B cell (primary cell): ENCODE measurements around the gene SLF2. TPM values are rescaled to one million over a fixed set of nuclear protein-coding genes. Genes with fewer than 3 reads are reported as not detected.

Source experiments
- ATAC-seq: fragments of 200-7000 bp; cut with Tn5 transposase; one replicate; pipeline ENCODE4 v1.10.0; 2021; ENCODE audit warnings: low read depth, mild to moderate bottlenecking, moderate number of reproducible peaks, moderate library complexity
- CTCF ChIA-PET: fragments of 350-600 bp; sonication (Branson Sonifier 250); formaldehyde crosslinking; loops from one replicate; lab custom pipeline; 2021; ENCODE audit warnings: antibody characterized with exemption, inconsistent platforms; lab: Charles Lee
- POLR2A ChIA-PET: fragments of 350-600 bp; sonication (Branson Sonifier 250); formaldehyde crosslinking; loops from one replicate; lab custom pipeline; 2021; ENCODE audit warnings: antibody characterized with exemption; lab: Charles Lee
- DNase-seq: peaks from one replicate; pipeline ENCODE4 v3.0.0; 2013
- H2AFZ ChIP-seq: 2 replicates; pipeline ENCODE4 v1.6.1; 2012; ENCODE audit warnings: mild to moderate bottlenecking, low read depth, low read length; ENCODE audit not compliant: insufficient read depth, poor library complexity, severe bottlenecking
- H3K27ac ChIP-seq, 2 donors: 1 replicate in 1 of 2; 2 replicates in 1 of 2; pipeline ENCODE4 v1.5.1; 2012 to 2013; ENCODE audit warnings: low read length in 2 of 2, mild to moderate bottlenecking in 2 of 2, moderate library complexity in 1 of 2
- H3K27me3 ChIP-seq, 4 experiments: fragments of 200-600 bp in 1 of 4; sonication (generic) in 1 of 4; replicated peaks in 1 of 4; 1 replicate in 2 of 4; 2 replicates in 2 of 4; pipeline versions ENCODE4 v1.6.1 to v1.7.0; 2013 to 2016; ENCODE audit warnings: low read length in 3 of 4, mild to moderate bottlenecking in 2 of 4, mixed read lengths in 1 of 4, moderate library complexity in 1 of 4; ENCODE audit not compliant: insufficient read depth in 4 of 4, control insufficient read depth in 3 of 4; ENCODE audit errors: control extremely low read depth in 1 of 4
- H3K36me3 ChIP-seq, 2 experiments: replicated peaks in 1 of 2; 1 replicate in 1 of 2; 2 replicates in 1 of 2; pipeline versions ENCODE4 v1.6.1 to v1.7.1; 2013; ENCODE audit warnings: low read length in 1 of 2; ENCODE audit not compliant: insufficient read depth in 2 of 2, control insufficient read depth in 1 of 2; ENCODE audit errors: control extremely low read depth in 1 of 2, extremely low read depth in 1 of 2
- H3K4me1 ChIP-seq, 2 donors: fragments of 200-600 bp in 1 of 2; sonication (generic) in 1 of 2; 1 replicate in 1 of 2; 2 replicates in 1 of 2; pipeline versions ENCODE4 v1.5.1 to v1.6.1; 2013 to 2017; ENCODE audit warnings: low read length in 2 of 2; ENCODE audit not compliant: control insufficient read depth in 2 of 2, insufficient read depth in 2 of 2
- H3K4me2 ChIP-seq: replicated peaks from 2 replicates; pipeline ENCODE3; 2012; ENCODE audit warnings: mild to moderate bottlenecking, low read depth, low read length; ENCODE audit not compliant: poor library complexity, severe bottlenecking
- H3K4me3 ChIP-seq, 5 experiments: fragments of 200-600 bp in 1 of 5; sonication (generic) in 1 of 5; 1 replicate in 3 of 5; 2 replicates in 2 of 5; pipeline versions ENCODE4 v1.5.1 to v1.7.0; 2011 to 2016; ENCODE audit warnings: low read length in 4 of 5, mild to moderate bottlenecking in 4 of 5, low read depth in 2 of 5, control low read depth in 1 of 5, moderate library complexity in 1 of 5; ENCODE audit not compliant: insufficient read depth in 1 of 5; ENCODE audit errors: control extremely low read depth in 1 of 5, extremely low read depth in 1 of 5
- H3K79me2 ChIP-seq: fragments of 200-600 bp; sonication (generic); one replicate; pipeline ENCODE4 v1.6.0; 2016; ENCODE audit warnings: low read length; ENCODE audit not compliant: control insufficient read depth, insufficient read depth
- H3K9ac ChIP-seq: fragments of 200-600 bp; sonication (generic); 2 replicates; pipeline ENCODE4 v1.6.1; 2017; ENCODE audit warnings: mild to moderate bottlenecking, low read length, moderate library complexity
- H3K9me3 ChIP-seq, 3 donors: one replicate each; pipeline versions ENCODE4 v1.6.1 to v1.7.1; 2013; ENCODE audit warnings: low read length in 2 of 3; ENCODE audit not compliant: control insufficient read depth in 2 of 3, insufficient read depth in 1 of 3; ENCODE audit errors: control extremely low read depth in 1 of 3
- H4K20me1 ChIP-seq: 2 replicates; pipeline ENCODE4 v1.6.0; 2012; ENCODE audit warnings: mild to moderate bottlenecking, low read length; ENCODE audit not compliant: insufficient read depth, control insufficient read depth, poor library complexity, severe bottlenecking
- H3K27ac Mint-ChIP-seq: one replicate; pipeline ENCODE4 v1.8.0; 2021; ENCODE audit warnings: mixed read lengths
- H3K27me3 Mint-ChIP-seq: one replicate; pipeline ENCODE4 v1.8.0; 2021; ENCODE audit warnings: mixed read lengths
- H3K4me1 Mint-ChIP-seq: one replicate; pipeline ENCODE4 v1.8.0; 2021; ENCODE audit warnings: mixed read lengths
- H3K4me3 Mint-ChIP-seq: one replicate; pipeline ENCODE4 v1.8.0; 2021; ENCODE audit warnings: mixed read lengths
- H3K9me3 Mint-ChIP-seq: one replicate; pipeline ENCODE4 v1.8.0; 2022; ENCODE audit warnings: mixed read lengths; ENCODE audit not compliant: insufficient read depth
- EZH2 ChIP-seq: IDR thresholded peaks from 2 replicates; pipeline ENCODE4 v1.6.1; 2012; ENCODE audit warnings: borderline replicate concordance, low read depth, mild to moderate bottlenecking, moderate library complexity, low read length; ENCODE audit not compliant: insufficient read depth, poor library complexity, severe bottlenecking
- WGBS: methylation state at CpG from one replicate; pipeline ENCODE4 v1.1.5; 2013; ENCODE audit warnings: missing lambda C conversion rate; ENCODE audit not compliant: insufficient coverage; 5-methylcytosine and 5-hydroxymethylcytosine counted together
- intact Hi-C: fragments of 100-400 bp; cut with micrococcal nuclease; formaldehyde crosslinking; loops from one replicate; pipeline ENCODE4 v1.10.0; 2022
- polyA plus RNA-seq: library from polyadenylated mRNA; depleted of rRNA; stranded (reverse); fragments of >200 nt; gene quantifications from 2 replicates; pipeline ENCODE4 v1.2.3, GENCODE V29; 2012
- total RNA-seq, 2 donors: library from RNA; stranded (reverse); fragments of 120-200 nt in 1 of 2; gene quantifications; 1 replicate in 1 of 2; 2 replicates in 1 of 2; pipeline versions ENCODE4 v1.2.3 to v1.2.4, GENCODE V29; 2013 to 2022
- TF ChIP-seq, protein P1 (sequence below): fragments of 200-600 bp; IDR thresholded peaks from one replicate; pipeline ENCODE4 v1.8.0; 2022; ENCODE audit warnings: antibody characterized with exemption, mild to moderate bottlenecking

The SLF2 gene
- total and polyA plus RNA-seq, 2 donors (not counting 1 experiment from before 2014, with no cell fraction given), result 11.8 to 65.6 TPM

DNA sequence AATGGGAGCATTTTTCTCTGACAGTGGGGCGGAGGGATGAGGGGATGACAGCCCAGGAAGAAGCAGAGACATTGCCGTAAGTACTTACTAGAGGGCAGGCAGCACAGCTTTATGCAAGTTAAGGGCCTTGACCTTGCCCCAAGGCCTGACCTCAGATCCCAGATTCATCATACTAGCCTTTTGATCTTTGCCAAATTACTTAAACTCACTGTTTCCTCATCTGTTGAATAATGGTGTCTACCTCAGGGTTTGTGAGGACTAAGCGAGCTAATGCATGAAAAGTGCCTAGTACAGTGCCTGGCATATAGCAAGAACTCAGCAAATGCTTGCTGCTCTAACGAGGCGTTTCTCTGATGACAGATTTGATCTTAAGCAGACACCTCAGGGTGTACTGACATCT is 53.1 kb downstream of the SLF2 start:
- no peak overlapping the region for H3K9ac ChIP-seq
- H3K4me3 ChIP-seq, result no peak overlapping the region
- no peaks in the 10 kb centered on the region for H4K20me1 ChIP-seq
- H3K36me3 ChIP-seq, result peaks cover 4 to 33% of the 10 kb centered on the region in 2 experiments
- Mint-ChIP-seq H3K27ac (no peak overlapping the region), H3K27me3 (no peaks in the 10 kb centered on the region), H3K4me1 (peaks cover 15% of the 10 kb centered on the region), H3K9me3 (no peaks in the 10 kb centered on the region), H3K4me3 (no peak overlapping the region)
- no peak overlapping the region for H3K27ac ChIP-seq
- POLR2A ChIA-PET, result no interaction called here
- peaks cover 13 to 17% of the 10 kb centered on the region in 2 donors for H3K4me1 ChIP-seq
- no peak for DNase-seq
- no peak for TF ChIP-seq EZH2
- TF ChIP-seq, protein P1, sequence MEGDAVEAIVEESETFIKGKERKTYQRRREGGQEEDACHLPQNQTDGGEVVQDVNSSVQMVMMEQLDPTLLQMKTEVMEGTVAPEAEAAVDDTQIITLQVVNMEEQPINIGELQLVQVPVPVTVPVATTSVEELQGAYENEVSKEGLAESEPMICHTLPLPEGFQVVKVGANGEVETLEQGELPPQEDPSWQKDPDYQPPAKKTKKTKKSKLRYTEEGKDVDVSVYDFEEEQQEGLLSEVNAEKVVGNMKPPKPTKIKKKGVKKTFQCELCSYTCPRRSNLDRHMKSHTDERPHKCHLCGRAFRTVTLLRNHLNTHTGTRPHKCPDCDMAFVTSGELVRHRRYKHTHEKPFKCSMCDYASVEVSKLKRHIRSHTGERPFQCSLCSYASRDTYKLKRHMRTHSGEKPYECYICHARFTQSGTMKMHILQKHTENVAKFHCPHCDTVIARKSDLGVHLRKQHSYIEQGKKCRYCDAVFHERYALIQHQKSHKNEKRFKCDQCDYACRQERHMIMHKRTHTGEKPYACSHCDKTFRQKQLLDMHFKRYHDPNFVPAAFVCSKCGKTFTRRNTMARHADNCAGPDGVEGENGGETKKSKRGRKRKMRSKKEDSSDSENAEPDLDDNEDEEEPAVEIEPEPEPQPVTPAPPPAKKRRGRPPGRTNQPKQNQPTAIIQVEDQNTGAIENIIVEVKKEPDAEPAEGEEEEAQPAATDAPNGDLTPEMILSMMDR, result no peak
- 84% methylated on average over 4 of the region's 5 CpGs for WGBS
- H2AFZ ChIP-seq, result no peak overlapping the region
- no peak for ATAC-seq
- intact Hi-C loops, result no loop called here
- H3K4me2 ChIP-seq, result no peak overlapping the region
- no peaks in the 10 kb centered on the region for H3K79me2 ChIP-seq
- H3K9me3 ChIP-seq, result no peaks in the 10 kb centered on the region
- no peaks in the 10 kb centered on the region for H3K27me3 ChIP-seq
- CTCF ChIA-PET, result interaction anchor here (0.6 to 5.4 kb wide), 4 partner anchors 33 to 53 kb away, joined by 3 to 21 read pairs (median 6); no protein-coding TSS in a partner anchor

DNA sequence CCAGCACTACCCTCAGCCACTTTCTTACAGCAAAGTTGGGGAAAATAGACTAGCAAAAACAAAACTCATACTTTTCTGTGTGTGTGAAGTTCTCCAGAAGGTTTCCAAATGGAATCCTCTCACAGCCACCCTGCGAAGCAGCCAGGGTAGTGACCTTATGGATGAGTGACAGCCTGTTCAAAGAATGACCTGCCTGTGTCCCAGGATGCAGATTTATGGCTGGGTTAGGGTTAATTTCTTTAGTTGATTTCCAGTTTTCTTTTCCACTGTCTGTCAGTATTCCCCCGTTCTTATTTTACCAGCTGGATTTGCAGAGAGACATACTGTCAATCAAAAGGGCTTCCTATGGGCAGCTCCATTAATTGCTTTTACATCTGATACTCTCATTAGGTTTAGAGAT is 54.1 kb downstream of the SLF2 start:
- H3K9ac ChIP-seq, result no peak overlapping the region
- H3K9me3 Mint-ChIP-seq, result no peaks in the 10 kb centered on the region
- H3K4me1 ChIP-seq, result peaks cover 13 to 17% of the 10 kb centered on the region in 2 donors
- intact Hi-C loops, result no loop called here
- peaks cover 4 to 30% of the 10 kb centered on the region in 2 experiments for H3K36me3 ChIP-seq
- POLR2A ChIA-PET, result no interaction called here
- H3K27ac Mint-ChIP-seq, result no peak overlapping the region
- H3K4me2 ChIP-seq, result no peak overlapping the region
- CTCF ChIA-PET, result interaction anchor here (3.0 to 5.4 kb wide), 2 partner anchors 47 to 51 kb away, joined by 9 to 21 read pairs; no protein-coding TSS in a partner anchor
- no peaks in the 10 kb centered on the region for H4K20me1 ChIP-seq
- DNase-seq (no peak), ATAC-seq (no peak)
- peaks cover 16% of the 10 kb centered on the region for H3K4me1 Mint-ChIP-seq
- WGBS, result 100% methylated on average over 1 of the region's 2 CpGs
- H3K27me3 ChIP-seq, result no peaks in the 10 kb centered on the region
- H2AFZ ChIP-seq, result no peak overlapping the region
- H3K27ac ChIP-seq, result no peak overlapping the region
- H3K4me3 Mint-ChIP-seq, result no peak overlapping the region
- no peaks in the 10 kb centered on the region for H3K9me3 ChIP-seq
- no peaks in the 10 kb centered on the region for H3K79me2 ChIP-seq
- no peak overlapping the region for H3K4me3 ChIP-seq
- no peaks in the 10 kb centered on the region for H3K27me3 Mint-ChIP-seq
- TF ChIP-seq, protein P1, result no peak
- TF ChIP-seq EZH2, result no peak
